ENCODE data around the gene FOXD1. TPM values are rescaled to one million over a fixed set of nuclear protein-coding genes. Genes with fewer than 3 reads are reported as not detected.

The FOXD1 gene
- total and polyA plus RNA-seq, 12 donors, result 1.1 to 6.5 (median 2.1) TPM

DNA sequence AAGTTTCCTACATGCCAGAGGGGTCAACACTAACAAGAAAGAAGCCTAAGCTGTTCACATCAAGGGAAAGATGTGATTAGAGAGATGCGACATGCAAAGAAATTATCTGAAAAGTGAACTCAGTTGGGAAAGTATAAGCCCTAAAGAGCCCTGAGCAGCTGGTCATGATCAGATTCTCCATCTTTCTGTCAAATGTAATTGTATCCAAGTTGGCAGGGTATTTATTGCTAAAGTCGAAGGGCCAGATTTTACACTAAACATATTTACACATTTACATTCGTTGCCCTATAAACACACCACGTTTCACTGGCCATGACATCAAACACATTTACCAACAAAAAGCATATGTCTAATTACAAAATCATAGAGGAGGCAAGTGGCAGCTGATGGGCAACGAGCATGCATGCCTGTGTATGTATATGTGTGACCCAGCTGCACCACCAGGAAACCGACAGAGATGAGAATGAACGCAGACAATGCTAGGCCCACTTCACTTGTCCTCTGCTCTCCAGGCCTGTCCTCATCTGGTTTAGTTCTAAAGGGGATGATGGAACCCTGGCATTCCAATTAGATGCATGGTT, 6.3 kb downstream of the FOXD1 start:
- Histone ChIP-seq H3K27ac (no peak overlapping the region), H3K4me1 (replicated peaks in 1 of 2) (no peaks in the 10 kb centered on the region), H3K27me3 (peaks cover 92% of the 10 kb centered on the region), H3K36me3 (replicated peaks in 1 of 2) (no peaks in the 10 kb centered on the region), H3K4me3 (no peak overlapping the region), H3K9me3 (replicated peaks in 1 of 3) (no peaks in the 10 kb centered on the region)
- 31 to 35% (median 33%) methylated on average over 7 of the region's 7 CpGs for WGBS, 4 donors
- intact Hi-C loops (cut with DNase I), result loop anchor here in 1 of 2 donors (10.0 kb wide), 1 partner anchor 228 kb away; no protein-coding TSS in a partner anchor
- no peak for DNase-seq
- no peak for TF ChIP-seq CTCF (IDR thresholded peaks at IDR 0.05)
- TF ChIP-seq POLR2A (IDR thresholded peaks at IDR 0.05), result no peak

- Histone ChIP-seq H3K4me1 (replicated peaks in 1 of 2) (peaks cover 0 to 3% of the 10 kb centered on the region in 2 donors), H3K27me3 (peaks cover 97% of the 10 kb centered on the region), H3K36me3 (replicated peaks in 1 of 2) (no peaks in the 10 kb centered on the region), H3K9me3 (replicated peaks in 1 of 3) (no peaks in the 10 kb centered on the region), H3K27ac (no peak overlapping the region), H3K4me3 (no peak overlapping the region)
- no peak for DNase-seq
- TF ChIP-seq POLR2A (IDR thresholded peaks at IDR 0.05) (no peak), CTCF (IDR thresholded peaks at IDR 0.05) (no peak)
- intact Hi-C loops (cut with DNase I), result loop anchor here in 1 of 2 donors (10.0 kb wide), 1 partner anchor 227 kb away; no protein-coding TSS in a partner anchor
Measured at GRCh38 chr5:73441378-73441777, 7.2 kb downstream of the FOXD1 start.

DNA sequence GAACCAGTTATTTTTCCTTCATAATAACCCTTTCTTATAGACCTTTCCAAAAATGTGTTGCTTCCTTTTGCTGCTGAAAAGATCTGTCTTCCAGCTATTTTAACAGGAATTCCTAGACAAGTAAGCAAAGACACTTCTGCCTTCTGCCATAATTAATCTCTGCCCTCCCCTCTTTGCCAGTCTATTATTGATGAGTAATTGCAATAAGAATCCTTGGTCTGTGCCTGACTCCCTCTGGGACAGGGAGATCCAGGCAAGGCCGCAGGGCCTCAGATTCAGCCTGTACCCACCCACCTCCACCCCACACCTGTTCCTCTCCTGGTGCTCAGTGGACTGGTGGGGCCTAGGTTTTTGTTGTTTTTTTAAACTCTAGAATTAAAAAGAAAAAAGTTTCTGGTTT, 8.3 kb downstream of the FOXD1 start:
- DNase-seq, result no peak
- no peaks in the 10 kb centered on the region for H3K9me3 ChIP-seq (replicated peaks in 1 of 3)
- H3K27me3 ChIP-seq, result peaks cover 97% of the 10 kb centered on the region
- TF ChIP-seq CTCF (IDR thresholded peaks at IDR 0.05), result no peak
- H3K4me3 ChIP-seq, result no peak overlapping the region
- H3K27ac ChIP-seq, result no peak overlapping the region
- H3K36me3 ChIP-seq (replicated peaks in 1 of 2), result no peaks in the 10 kb centered on the region
- 50 to 65% (median 59%) methylated on average over 1 of the region's 1 CpG for WGBS, 4 donors
- intact Hi-C loops (cut with DNase I), result loop anchor here in 1 of 2 donors (10.0 kb wide), 1 partner anchor 225 kb away; no protein-coding TSS in a partner anchor
- H3K4me1 ChIP-seq (replicated peaks in 1 of 2), result peaks cover 0 to 3% of the 10 kb centered on the region in 2 donors

DNA sequence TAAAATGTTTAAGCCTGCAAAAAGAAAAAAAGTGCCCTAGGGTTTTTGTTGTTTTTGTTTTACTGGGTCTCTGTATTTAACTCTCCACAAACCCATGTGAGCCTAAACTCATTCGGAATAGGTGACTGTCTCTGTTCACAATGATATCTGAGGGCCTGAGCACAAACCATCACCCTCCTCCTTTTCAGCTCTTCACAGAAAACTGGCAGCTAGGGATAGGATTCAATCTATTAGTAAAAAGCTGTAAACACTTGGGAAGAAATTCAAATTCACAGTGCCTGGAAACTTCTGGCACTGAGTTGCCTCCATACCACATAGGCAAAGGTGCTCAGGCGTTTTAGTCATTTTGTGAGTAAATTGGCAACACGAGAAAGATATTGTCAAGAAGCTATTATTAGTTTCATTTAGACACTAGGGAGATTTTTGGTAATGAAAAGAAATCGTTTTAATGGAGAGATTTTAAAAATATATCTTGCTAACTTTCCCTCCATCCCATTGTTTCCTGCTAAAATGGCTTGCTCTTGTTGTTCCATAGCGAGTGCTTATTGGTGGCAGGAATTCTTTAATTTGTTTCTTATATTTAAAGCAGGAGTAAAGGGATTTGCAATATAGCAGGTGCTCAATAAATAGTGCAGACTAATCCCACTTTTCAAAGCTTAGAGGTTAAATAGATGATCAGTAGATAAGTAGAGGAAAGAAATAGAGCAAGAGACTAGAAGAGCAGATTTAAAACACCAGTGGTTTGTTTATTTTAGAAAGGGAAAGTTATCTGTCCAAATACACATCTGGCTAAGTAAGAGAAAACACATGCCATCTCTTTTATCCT, 9.7 kb downstream of the FOXD1 start:
- TF ChIP-seq CTCF (IDR thresholded peaks at IDR 0.05) (no peak), POLR2A (IDR thresholded peaks at IDR 0.05) (no peak)
- no peak overlapping the region for H3K4me3 ChIP-seq
- H3K27ac ChIP-seq, result no peak overlapping the region
- H3K27me3 ChIP-seq, result peaks cover 86% of the 10 kb centered on the region
- H3K4me1 ChIP-seq (replicated peaks in 1 of 2), result peaks cover 0 to 3% of the 10 kb centered on the region in 2 donors
- H3K9me3 ChIP-seq (replicated peaks in 1 of 3), result no peaks in the 10 kb centered on the region
- no peaks in the 10 kb centered on the region for H3K36me3 ChIP-seq (replicated peaks in 1 of 2)
- intact Hi-C loops (cut with DNase I), result no loop called here
- 23 to 32% (median 28%) methylated on average over 5 of the region's 5 CpGs for WGBS, 4 donors
- no peak for DNase-seq
